GM12878 (cell line): ENCODE data around the gene GPR21. TPM values are rescaled to one million over a fixed set of nuclear protein-coding genes. Genes with fewer than 3 reads are reported as not detected.

ENCODE experiments used
- ATAC-seq: fragments of 200-7000 bp; cut with Tn5 transposase; 3 replicates; pipeline ENCODE4 v1.9.1; 2020; ENCODE audit warnings: mild to moderate bottlenecking, moderate library complexity
- BruUV-seq: library from RNA; stranded (reverse); fragments of 400-500 nt; replicated peaks from 2 replicates; lab custom pipeline; 2021; lab: Mats Ljungman, UMichigan
- CTCF ChIA-PET: fragments of 300-600 bp; sonication (Branson Sonifier 250); formaldehyde crosslinking; extraction: SDS; loops from one replicate; lab custom pipeline; 2021; ENCODE audit warnings: inconsistent platforms; lab: Yijun Ruan, JAX
- POLR2A ChIA-PET: fragments of 350-600 bp; formaldehyde crosslinking; extraction: SDS; loops from one replicate; lab custom pipeline; 2021; ENCODE audit warnings: inconsistent platforms; lab: Charles Lee
- RAD21 ChIA-PET: fragments of 300-600 bp; sonication (Branson Sonifier 250); formaldehyde crosslinking; loops from one replicate; lab custom pipeline; 2023; ENCODE audit warnings: antibody characterized with exemption; ENCODE audit not compliant: unreplicated experiment; lab: Charles Lee
- SMC1A ChIA-PET: fragments of 300-600 bp; sonication (Branson Sonifier 250); formaldehyde crosslinking; loops from one replicate; lab custom pipeline; 2023; ENCODE audit not compliant: unreplicated experiment, uncharacterized antibody; lab: Charles Lee
- DNase-seq: peaks from one replicate; pipeline ENCODE4 v3.0.0-alpha.2; 2011; ENCODE audit warnings: low read depth, low spot score
- FAIRE-seq: peaks from 3 replicates; lab custom pipeline; 2011; peaks lifted over from hg19 to GRCh38; lab: Jason Lieb, UNC
- H2AFZ ChIP-seq: 2 replicates; pipeline ENCODE4 v1.6.0; 2011; ENCODE audit warnings: low read depth, low read length, control low read depth; ENCODE audit not compliant: control insufficient read depth
- H3K27ac ChIP-seq: 2 replicates; pipeline ENCODE4 v1.5.1; 2011; ENCODE audit warnings: control low read depth; ENCODE audit not compliant: control insufficient read depth, insufficient read depth
- H3K27me3 ChIP-seq, 2 experiments: replicated peaks in 1 of 2; 2 replicates each; pipeline versions ENCODE4 v1.6.0 to v1.6.1; 2011; ENCODE audit warnings: low read length in 1 of 2; ENCODE audit not compliant: control insufficient read depth in 2 of 2, insufficient read depth in 2 of 2
- H3K36me3 ChIP-seq, 2 experiments: 2 replicates each; pipeline ENCODE4 v1.5.1; 2011; ENCODE audit warnings: low read length in 1 of 2; ENCODE audit not compliant: control insufficient read depth in 2 of 2, insufficient read depth in 2 of 2
- H3K4me1 ChIP-seq: 2 replicates; pipeline ENCODE4 v1.6.1; 2011; ENCODE audit warnings: mild to moderate bottlenecking, low read length, moderate library complexity, mixed read lengths; ENCODE audit not compliant: control insufficient read depth, insufficient read depth
- H3K4me2 ChIP-seq: 2 replicates; pipeline ENCODE4 v1.6.0; 2011; ENCODE audit warnings: control low read depth; ENCODE audit not compliant: control insufficient read depth, insufficient read depth
- H3K4me3 ChIP-seq: fragments of 200-600 bp; sonication (generic); 2 replicates; pipeline ENCODE4 v1.5.1; 2016
- H3K79me2 ChIP-seq: 2 replicates; pipeline ENCODE4 v1.6.0; 2011; ENCODE audit warnings: low read length; ENCODE audit not compliant: control insufficient read depth, insufficient read depth
- H3K9ac ChIP-seq: 2 replicates; pipeline ENCODE4 v1.8.0; 2011; ENCODE audit warnings: low read length, control low read depth, mixed read lengths; ENCODE audit not compliant: control insufficient read depth, insufficient read depth
- H3K9me3 ChIP-seq: replicated peaks from 3 replicates; pipeline ENCODE4 v1.5.1; 2011; ENCODE audit warnings: mild to moderate bottlenecking, low read length; ENCODE audit not compliant: control insufficient read depth, insufficient read depth
- H4K20me1 ChIP-seq: 2 replicates; pipeline ENCODE4 v1.6.0; 2011; ENCODE audit not compliant: control insufficient read depth, insufficient read depth
- BCL11A ChIP-seq: IDR thresholded peaks from 2 replicates; pipeline ENCODE4 v1.6.1; 2011; ENCODE audit warnings: low read depth, low read length
- BCL3 ChIP-seq: IDR thresholded peaks from 2 replicates; pipeline ENCODE4 v1.6.1; 2011; ENCODE audit warnings: borderline replicate concordance, low read depth, mild to moderate bottlenecking, moderate library complexity, low read length; ENCODE audit not compliant: insufficient read depth, poor library complexity, severe bottlenecking
- CBFB ChIP-seq: IDR thresholded peaks from 2 replicates; pipeline ENCODE4 v1.6.1; 2016; ENCODE audit warnings: antibody characterized with exemption, low read depth
- CEBPZ ChIP-seq: fragments of 150-350 bp; IDR thresholded peaks from 2 replicates; pipeline ENCODE4 v1.6.1; 2016; ENCODE audit warnings: low read depth, low read length
- ETV6 ChIP-seq, 2 experiments: fragments of 450-650 bp in 1 of 2; IDR thresholded peaks in 1 of 2; conservative IDR thresholded peaks in 1 of 2; 2 replicates each; pipeline ENCODE4 v1.6.1; 2014; ENCODE audit warnings: antibody characterized with exemption in 1 of 2, borderline replicate concordance in 1 of 2, low read depth in 1 of 2, mild to moderate bottlenecking in 1 of 2, moderate library complexity in 1 of 2
- FOS ChIP-seq: IDR thresholded peaks from 3 replicates; pipeline ENCODE4 v1.6.1; 2011; ENCODE audit warnings: borderline replicate concordance; ENCODE audit not compliant: insufficient read length; ENCODE audit errors: extremely low read depth
- HSF1 ChIP-seq: fragments of 150-350 bp; IDR thresholded peaks from 2 replicates; pipeline ENCODE4 v1.6.1; 2014; ENCODE audit warnings: mild to moderate bottlenecking, low read depth, low read length
- MTA2 ChIP-seq: fragments of 450-650 bp; IDR thresholded peaks from 2 replicates; pipeline ENCODE4 v1.6.1; 2016; ENCODE audit warnings: low read depth, mild to moderate bottlenecking, moderate library complexity
- MYB ChIP-seq: fragments of 150-350 bp; IDR thresholded peaks from 2 replicates; pipeline ENCODE4 v1.6.1; 2014; ENCODE audit warnings: mild to moderate bottlenecking, low read depth, low read length, borderline replicate concordance
- NR2C1 ChIP-seq: fragments of 450-650 bp; IDR thresholded peaks from 2 replicates; pipeline ENCODE4 v1.6.1; 2017; ENCODE audit warnings: antibody characterized with exemption, mild to moderate bottlenecking, moderate library complexity
- RELA ChIP-seq: fragments of 450-650 bp; IDR thresholded peaks from 2 replicates; pipeline ENCODE4 v1.8.0; 2014; ENCODE audit warnings: borderline replicate concordance; ENCODE audit not compliant: partially characterized antibody
- SMARCA5 ChIP-seq: fragments of 450-650 bp; IDR thresholded peaks from 2 replicates; pipeline ENCODE4 v1.6.1; 2017; ENCODE audit warnings: mild to moderate bottlenecking
- TCF3 ChIP-seq: IDR thresholded peaks from 2 replicates; pipeline ENCODE4 v1.6.1; 2012; ENCODE audit warnings: low read depth, mild to moderate bottlenecking, low read length, borderline replicate concordance; ENCODE audit not compliant: insufficient read depth
- USF1 ChIP-seq: IDR thresholded peaks from 2 replicates; pipeline ENCODE4 v1.6.1; 2011; ENCODE audit warnings: borderline replicate concordance, low read depth, mild to moderate bottlenecking, moderate library complexity, mixed read lengths, low read length; ENCODE audit not compliant: insufficient read depth; ENCODE audit errors: extremely low read length
- YY1 ChIP-seq: IDR thresholded peaks from 2 replicates; pipeline ENCODE4 v1.6.1; 2011; ENCODE audit warnings: low read depth, mild to moderate bottlenecking, low read length
- ZBED1 ChIP-seq: IDR thresholded peaks from 2 replicates; pipeline ENCODE4 v1.6.1; 2016; ENCODE audit warnings: borderline replicate concordance
- WGBS: methylation state at CpG from one replicate; pipeline ENCODE4 v1.1.6; 2016; ENCODE audit warnings: low lambda C conversion rate; ENCODE audit not compliant: insufficient replicate concordance, insufficient coverage; ENCODE audit errors: missing lambda C conversion rate; 5-methylcytosine and 5-hydroxymethylcytosine counted together
- in situ Hi-C: fragments of 300-500 bp; cut with MboI; formaldehyde crosslinking; loops from 9 replicates; pipeline ENCODE4 v1.14.3; 2018; ENCODE audit warnings: mixed read lengths
- intact Hi-C: fragments of 100-400 bp; cut with micrococcal nuclease; formaldehyde crosslinking; loops from one replicate; pipeline ENCODE4 v1.14.2; 2022; ENCODE audit not compliant: unreplicated experiment
- polyA plus RNA-seq, 11 experiments: library from polyadenylated mRNA; depleted of rRNA in 4 of 11; unstranded in 6 of 11; stranded (reverse) in 5 of 11; fragments of >200 nt; fragmentation: Nextera tagmentation in 4 of 11; fragmentation: Illumina TruSeq in 1 of 11; extraction: Ambion mirVana in 4 of 11; extraction: Trizol in 1 of 11; gene quantifications; 1 replicate in 1 of 11; 2 replicates in 10 of 11; pipeline versions ENCODE4 v1.2.1 to v1.2.3, GENCODE V29; 2011 to 2016; ENCODE audit warnings: inconsistent platforms in 2 of 11, missing spikeins in 2 of 11, low read depth in 1 of 11
- total RNA-seq, 4 experiments: library from RNA; depleted of rRNA in 3 of 4; stranded (reverse); fragments of >200 nt in 3 of 4; fragmentation: Illumina TruSeq in 1 of 4; extraction: Trizol in 1 of 4; gene quantifications; 2 replicates each; pipeline versions ENCODE4 v1.2.1 to v1.2.3, GENCODE V29; 2013 to 2021

GPR21 gene
- total and polyA plus RNA-seq, 10 of the 15 experiments (the other 5 are each of a cell fraction or from before 2014, with no cell fraction given), result 0.09 to 1.9 (median 0.57) TPM; not detected in 4

- no peak for TF ChIP-seq MYB
- TF ChIP-seq HSF1, result no peak
- TF ChIP-seq BCL3, result no peak
- TF ChIP-seq USF1, result no peak
- TF ChIP-seq BCL11A, result no peak
- TF ChIP-seq CBFB, result no peak
- TF ChIP-seq ETV6 (conservative IDR thresholded peaks at IDR 0.05 in 1 of 2, IDR thresholded peaks at IDR 0.05 in 1 of 2; ENCODE audit: borderline replicate concordance in 1 of 2, low read depth in 1 of 2), result no peak
- no peak for TF ChIP-seq MTA2
- no peak for TF ChIP-seq FOS
- no peak for TF ChIP-seq NR2C1
- no peak for TF ChIP-seq ZBED1
- TF ChIP-seq YY1, result no peak
- no peak for TF ChIP-seq RELA
- no peak for TF ChIP-seq SMARCA5
- no peak for TF ChIP-seq CEBPZ
- TF ChIP-seq TCF3, result no peak
- TF ChIP-seq, all 136 proteins: peak for 0
- ChIA-PET SMC1A (interaction anchor here (0.9 kb wide), 1 partner anchor 10 kb away, joined by 3 read pairs; no protein-coding TSS in a partner anchor), POLR2A (no interaction called here), CTCF (interaction anchor here (2.1 kb wide), 1 partner anchor 344 kb away, joined by 6 read pairs; no protein-coding TSS in a partner anchor), RAD21 (no interaction called here)
- Histone ChIP-seq H2AFZ (no peak overlapping the region), H3K4me3 (no peak overlapping the region), H3K36me3 (peaks cover 0 to 11% of the 10 kb centered on the region in 2 experiments; a peak in 2 of 4 replicates), H3K4me1 (no peaks in the 10 kb centered on the region), H3K4me2 (no peak overlapping the region), H3K27me3 (no peaks in the 10 kb centered on the region), H3K9me3 (no peaks in the 10 kb centered on the region), H3K27ac (no peak overlapping the region), H3K9ac (no peak overlapping the region), H4K20me1 (no peaks in the 10 kb centered on the region), H3K79me2 (no peaks in the 10 kb centered on the region)
- ATAC-seq (no peak), DNase-seq (no peak), FAIRE-seq (no peak)
- 96% methylated on average over 1 of the region's 1 CpG for WGBS
- BruUV-seq, result no TSS peak
- in situ Hi-C loops, result no loop called here
- intact Hi-C loops, result no loop called here
These were observed 27.5 kb upstream of the GPR21 start for GRCh38 chr9:123005964-123006363.
